ENCODE results near the gene PCNX2. TPM values are rescaled to one million over a fixed set of nuclear protein-coding genes. Genes with fewer than 3 reads are reported as not detected.

PCNX2 gene
- total RNA-seq, 4 donors from 2014 or later = 5.0 to 12.5 (median 9.6) TPM

GRCh38 chr1:232944347-232944746, 351.2 kb downstream of the PCNX2 start:
- no peak overlapping the region for H3K4me3 ChIP-seq (ENCODE audit: low read depth, poor library complexity, severe bottlenecking)
- no peak for DNase-seq (ENCODE audit: low spot score in 2 of 2)
- intact Hi-C loops (cut with DNase I; ENCODE audit: low total_unique reads) = no loop called here
- 83 to 84% methylated on average over 5 of the region's 5 CpGs for WGBS, 2 donors
- TF ChIP-seq POLR2A (IDR thresholded peaks at IDR 0.05) = no peak
- no peak for TF ChIP-seq CTCF (IDR thresholded peaks at IDR 0.05)

GRCh38 chr1:232943679-232944252, 351.8 kb downstream of the PCNX2 start:
- no peak overlapping the region for H3K4me3 ChIP-seq (ENCODE audit: low read depth, poor library complexity, severe bottlenecking)
- TF ChIP-seq CTCF (IDR thresholded peaks at IDR 0.05) (no peak), POLR2A (IDR thresholded peaks at IDR 0.05) (no peak)
- intact Hi-C loops (cut with DNase I; ENCODE audit: low total_unique reads) = no loop called here
- DNase-seq (ENCODE audit: low spot score in 2 of 2) = no peak
- 54 to 56% methylated on average over 9 of the region's 9 CpGs for WGBS, 2 donors

GRCh38 chr1:232942413-232943294, 352.9 kb downstream of the PCNX2 start:
- WGBS, 2 donors = 86 to 88% methylated on average over 8 of the region's 8 CpGs
- H3K4me3 ChIP-seq (ENCODE audit: low read depth, poor library complexity, severe bottlenecking) = no peak overlapping the region
- intact Hi-C loops (cut with DNase I; ENCODE audit: low total_unique reads) = no loop called here
- DNase-seq (ENCODE audit: low spot score in 2 of 2) = no peak
- TF ChIP-seq POLR2A (IDR thresholded peaks at IDR 0.05) (no peak), CTCF (IDR thresholded peaks at IDR 0.05) (no peak)

- no peak for DNase-seq (ENCODE audit: low spot score in 2 of 2)
- 74 to 75% methylated on average over 1 of the region's 1 CpG for WGBS, 2 donors
- intact Hi-C loops (cut with DNase I; ENCODE audit: low total_unique reads) = no loop called here
- H3K4me3 ChIP-seq (ENCODE audit: low read depth, poor library complexity, severe bottlenecking) = no peak overlapping the region
- no peak for TF ChIP-seq CTCF (IDR thresholded peaks at IDR 0.05)
- TF ChIP-seq POLR2A (IDR thresholded peaks at IDR 0.05) = no peak
These were observed 355.3 kb downstream of the PCNX2 start for GRCh38 chr1:232940262-232940661.

- intact Hi-C loops (cut with DNase I; ENCODE audit: low total_unique reads) = no loop called here
- WGBS, 2 donors = 89 to 90% methylated on average over 2 of the region's 2 CpGs
- no peak overlapping the region for H3K4me3 ChIP-seq (ENCODE audit: low read depth, poor library complexity, severe bottlenecking)
- no peak for TF ChIP-seq CTCF (IDR thresholded peaks at IDR 0.05)
- TF ChIP-seq POLR2A (IDR thresholded peaks at IDR 0.05) = no peak
- no peak for DNase-seq (ENCODE audit: low spot score in 2 of 2)
These were observed 355.8 kb downstream of the PCNX2 start for GRCh38 chr1:232939748-232940147.

Measured in lower leg skin (tissue), 4 donors.